Loucy (cell line): ENCODE results near the gene TNFRSF14.

Experiments used
- H2AFZ ChIP-seq: fragments of 200-600 bp; sonication (generic); 2 replicates; pipeline ENCODE4 v1.6.0; 2016; ENCODE audit warnings: antibody characterized with exemption, mild to moderate bottlenecking, low read length, moderate library complexity
- H3F3A ChIP-seq: fragments of 200-600 bp; 2 replicates; pipeline ENCODE4 v1.6.0; 2016; ENCODE audit warnings: antibody characterized with exemption, low read depth, mild to moderate bottlenecking
- H3K27me3 ChIP-seq: fragments of 200-600 bp; sonication (generic); 2 replicates; pipeline ENCODE4 v1.6.1; 2014; ENCODE audit warnings: low read length, mild to moderate bottlenecking; ENCODE audit not compliant: insufficient read depth, poor library complexity, severe bottlenecking
- H3K36me3 ChIP-seq: fragments of 200-600 bp; sonication (generic); 2 replicates; pipeline ENCODE4 v1.6.1; 2016; ENCODE audit warnings: low read length; ENCODE audit not compliant: insufficient read depth
- H3K4me1 ChIP-seq: fragments of 200-600 bp; sonication (generic); 2 replicates; pipeline ENCODE4 v1.5.1; 2014; ENCODE audit warnings: low read length, mild to moderate bottlenecking; ENCODE audit not compliant: insufficient read depth, poor library complexity, severe bottlenecking
- H3K4me2 ChIP-seq: fragments of 200-600 bp; sonication (generic); 2 replicates; pipeline ENCODE4 v1.6.0; 2014; ENCODE audit warnings: antibody characterized with exemption, low read length, low read depth, mild to moderate bottlenecking; ENCODE audit not compliant: poor library complexity, severe bottlenecking
- H3K4me3 ChIP-seq: fragments of 200-600 bp; sonication (generic); 2 replicates; pipeline ENCODE4 v1.5.1; 2014; ENCODE audit warnings: low read length, mild to moderate bottlenecking, mixed read lengths; ENCODE audit not compliant: poor library complexity, severe bottlenecking
- H3K79me2 ChIP-seq: fragments of 200-600 bp; sonication (generic); 2 replicates; pipeline ENCODE4 v1.6.1; 2014; ENCODE audit warnings: low read length; ENCODE audit not compliant: insufficient read depth
- H3K9ac ChIP-seq: fragments of 200-600 bp; sonication (generic); 2 replicates; pipeline ENCODE4 v1.6.0; 2014; ENCODE audit warnings: mild to moderate bottlenecking, low read depth, low read length, moderate library complexity; ENCODE audit not compliant: poor library complexity, severe bottlenecking
- H3K9me2 ChIP-seq: fragments of 200-600 bp; sonication (generic); replicated peaks from 2 replicates; pipeline ENCODE4 v1.6.1; 2016; ENCODE audit warnings: low read depth, low read length, mixed read lengths
- H3K9me3 ChIP-seq: fragments of 200-600 bp; sonication (generic); 2 replicates; pipeline ENCODE4 v1.6.1; 2014; ENCODE audit warnings: mild to moderate bottlenecking, antibody characterized with exemption, low read length, low read depth; ENCODE audit not compliant: insufficient read depth
- H4K20me1 ChIP-seq: fragments of 200-600 bp; sonication (generic); 2 replicates; pipeline ENCODE4 v1.6.0; 2014; ENCODE audit warnings: antibody characterized with exemption, low read length, mild to moderate bottlenecking; ENCODE audit not compliant: insufficient read depth, poor library complexity, severe bottlenecking
- EZH2phosphoT487 ChIP-seq: fragments of 200-600 bp; IDR thresholded peaks from 2 replicates; pipeline ENCODE4 v1.6.1; 2018; ENCODE audit warnings: antibody characterized with exemption, mild to moderate bottlenecking, moderate library complexity, borderline replicate concordance
- TF ChIP-seq, protein P1 (sequence below): fragments of 200-600 bp; sonication (generic); conservative IDR thresholded peaks from 2 replicates; pipeline ENCODE4 v1.5.1; 2014; ENCODE audit warnings: mild to moderate bottlenecking, antibody characterized with exemption, low read length

The TNFRSF14 gene

DNA sequence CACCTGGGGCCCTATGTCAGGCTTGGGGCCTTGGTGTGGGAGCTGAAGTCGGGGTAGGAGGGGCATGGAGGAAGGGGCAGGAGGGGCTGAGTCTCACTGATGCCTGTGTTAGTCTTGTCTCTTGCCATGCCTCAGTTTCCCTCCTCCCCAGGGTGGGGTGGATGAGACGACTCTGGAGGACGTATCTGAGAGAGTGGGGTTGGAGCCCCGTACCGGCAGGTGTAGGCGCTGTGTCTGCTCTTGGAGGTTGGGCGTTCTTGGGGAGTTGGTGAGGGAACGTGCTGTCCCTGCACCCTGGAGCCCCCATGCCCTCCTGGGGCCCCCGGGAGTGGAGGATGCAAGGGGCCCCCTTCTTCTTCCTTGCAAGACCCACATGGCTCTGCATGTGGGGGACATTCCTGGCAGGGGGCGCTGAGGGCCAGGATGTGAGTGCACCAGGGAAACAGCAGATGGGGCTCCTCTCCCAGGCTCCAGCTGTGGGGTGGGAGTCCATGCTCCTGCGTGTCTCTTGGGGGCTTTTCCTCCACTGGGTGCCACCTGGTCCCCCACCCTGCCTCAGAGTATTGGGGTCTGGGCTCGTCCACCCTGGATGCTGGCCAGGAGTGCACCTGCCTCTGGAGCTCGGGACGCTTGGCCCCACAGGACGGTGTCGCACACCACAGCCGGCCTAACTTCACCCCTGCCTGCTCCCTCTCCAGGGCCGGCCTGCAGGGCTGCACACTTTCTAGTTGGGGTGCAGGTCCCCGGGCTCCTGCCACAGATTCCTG, 1.4 kb upstream of the TNFRSF14 start:
- Histone ChIP-seq H3K9me2 (no peaks in the 10 kb centered on the region), H3K9me3 (no peaks in the 10 kb centered on the region), H3K79me2 (peaks cover 21% of the 10 kb centered on the region), H3K27me3 (no peaks in the 10 kb centered on the region), H3K4me3 (peak overlapping the region; percentile 84), H4K20me1 (peaks cover 9% of the 10 kb centered on the region), H3K4me1 (peaks cover 27% of the 10 kb centered on the region), H3K36me3 (no peaks in the 10 kb centered on the region), H3K9ac (peak overlapping the region; percentile 97), H3K4me2 (peak overlapping the region; percentile 95), H2AFZ (no peak overlapping the region), H3F3A (no peaks in the 10 kb centered on the region)
- TF ChIP-seq, protein P1, sequence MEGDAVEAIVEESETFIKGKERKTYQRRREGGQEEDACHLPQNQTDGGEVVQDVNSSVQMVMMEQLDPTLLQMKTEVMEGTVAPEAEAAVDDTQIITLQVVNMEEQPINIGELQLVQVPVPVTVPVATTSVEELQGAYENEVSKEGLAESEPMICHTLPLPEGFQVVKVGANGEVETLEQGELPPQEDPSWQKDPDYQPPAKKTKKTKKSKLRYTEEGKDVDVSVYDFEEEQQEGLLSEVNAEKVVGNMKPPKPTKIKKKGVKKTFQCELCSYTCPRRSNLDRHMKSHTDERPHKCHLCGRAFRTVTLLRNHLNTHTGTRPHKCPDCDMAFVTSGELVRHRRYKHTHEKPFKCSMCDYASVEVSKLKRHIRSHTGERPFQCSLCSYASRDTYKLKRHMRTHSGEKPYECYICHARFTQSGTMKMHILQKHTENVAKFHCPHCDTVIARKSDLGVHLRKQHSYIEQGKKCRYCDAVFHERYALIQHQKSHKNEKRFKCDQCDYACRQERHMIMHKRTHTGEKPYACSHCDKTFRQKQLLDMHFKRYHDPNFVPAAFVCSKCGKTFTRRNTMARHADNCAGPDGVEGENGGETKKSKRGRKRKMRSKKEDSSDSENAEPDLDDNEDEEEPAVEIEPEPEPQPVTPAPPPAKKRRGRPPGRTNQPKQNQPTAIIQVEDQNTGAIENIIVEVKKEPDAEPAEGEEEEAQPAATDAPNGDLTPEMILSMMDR: peak; percentile 81
- no peak for TF ChIP-seq EZH2phosphoT487

DNA sequence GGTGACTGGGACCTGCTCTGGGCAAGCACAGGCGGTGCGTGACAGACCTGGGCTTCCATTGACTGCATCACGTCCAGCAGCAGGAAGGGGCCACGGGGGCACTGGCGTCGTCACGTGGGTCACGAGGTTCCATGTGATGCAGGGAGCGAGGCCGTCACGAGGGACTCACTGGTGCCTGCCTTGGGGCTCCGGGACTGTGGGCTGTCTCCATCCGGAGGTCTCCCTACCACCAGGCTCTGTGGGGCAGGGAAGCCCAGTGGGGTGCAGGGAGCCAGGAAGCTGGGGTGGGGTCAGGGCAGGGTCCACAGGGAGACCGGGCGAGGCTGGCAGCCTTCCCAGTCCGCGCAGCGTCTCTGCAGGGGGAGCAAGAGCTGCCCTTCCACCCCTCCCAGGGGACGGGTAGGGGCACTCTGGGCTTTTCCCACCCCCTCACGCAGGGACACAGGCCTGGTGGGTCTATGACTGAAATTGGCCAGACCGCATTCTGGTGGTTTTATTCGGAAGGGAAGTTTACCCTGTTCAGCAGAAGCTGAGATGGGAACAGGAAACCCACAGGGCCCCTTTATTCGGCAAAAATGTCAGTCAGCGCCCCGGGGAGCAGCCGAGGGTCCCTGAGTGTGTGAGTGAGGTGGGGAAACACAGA, 416 bp upstream of the TNFRSF14 start:
- Histone ChIP-seq H3K9ac (peak overlapping the region; percentile 97), H3K36me3 (no peaks in the 10 kb centered on the region), H3K4me2 (peak overlapping the region; percentile 95), H3K9me2 (no peaks in the 10 kb centered on the region), H2AFZ (no peak overlapping the region), H3F3A (no peaks in the 10 kb centered on the region), H3K4me1 (peaks cover 27% of the 10 kb centered on the region), H3K79me2 (peaks cover 21% of the 10 kb centered on the region), H3K4me3 (peak overlapping the region; percentile 84), H3K27me3 (no peaks in the 10 kb centered on the region), H4K20me1 (peaks cover 9% of the 10 kb centered on the region), H3K9me3 (no peaks in the 10 kb centered on the region)
- TF ChIP-seq EZH2phosphoT487: no peak
- TF ChIP-seq, protein P1: no peak

DNA sequence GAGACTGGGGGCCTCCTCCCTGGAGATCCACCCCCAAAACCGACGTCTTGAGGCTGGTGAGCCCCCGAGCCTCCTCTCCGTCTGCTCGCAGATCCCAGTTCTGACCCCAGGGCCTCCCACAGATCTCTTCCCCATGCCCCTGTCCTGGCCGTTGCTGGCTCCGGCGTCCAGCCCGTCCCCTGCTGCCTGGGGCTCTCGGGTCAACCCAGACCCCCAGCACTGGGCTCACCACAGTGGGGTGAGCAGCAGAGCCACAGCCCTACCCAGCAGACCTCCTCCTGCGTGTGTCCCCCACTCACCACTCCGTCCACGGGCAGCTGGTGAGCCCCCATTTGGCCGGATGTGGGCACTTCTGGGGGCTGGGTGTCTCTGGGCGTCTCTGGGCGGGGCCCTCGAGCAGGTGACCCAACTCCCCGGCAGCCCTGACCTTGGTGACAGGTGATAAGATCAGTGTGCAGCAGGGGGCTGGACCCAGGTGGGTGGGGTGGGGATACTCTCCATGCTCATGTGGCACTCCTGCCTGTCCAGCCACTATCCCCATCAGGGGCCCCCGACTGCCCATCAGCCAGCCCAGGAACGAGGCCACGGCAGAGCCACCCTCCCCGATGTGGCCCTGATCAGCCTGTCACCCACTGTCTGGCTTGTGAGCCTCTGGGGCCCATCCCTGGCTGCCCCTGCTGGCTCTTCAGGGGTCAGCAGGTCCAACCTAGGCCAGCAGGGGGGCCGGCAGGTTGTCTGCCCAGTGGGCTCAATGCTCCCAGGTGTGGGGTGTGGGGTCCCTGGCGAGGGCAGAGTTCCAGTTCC, 709 bp downstream of the TNFRSF14 start:
- H3K4me1 ChIP-seq: peaks cover 27% of the 10 kb centered on the region
- H3K79me2 ChIP-seq: peaks cover 21% of the 10 kb centered on the region
- H2AFZ ChIP-seq: no peak overlapping the region
- peak overlapping the region; percentile 97 for H3K9ac ChIP-seq
- H3K36me3 ChIP-seq: no peaks in the 10 kb centered on the region
- H4K20me1 ChIP-seq: peaks cover 9% of the 10 kb centered on the region
- H3K9me3 ChIP-seq: no peaks in the 10 kb centered on the region
- TF ChIP-seq EZH2phosphoT487: no peak
- TF ChIP-seq, protein P1: peak; percentile 36
- no peaks in the 10 kb centered on the region for H3K27me3 ChIP-seq
- H3K9me2 ChIP-seq: no peaks in the 10 kb centered on the region
- H3K4me3 ChIP-seq: peak overlapping the region; percentile 84
- peak overlapping the region; percentile 95 for H3K4me2 ChIP-seq
- no peaks in the 10 kb centered on the region for H3F3A ChIP-seq
